Measurements from ENCODE around the gene MRPL57.

DNA sequence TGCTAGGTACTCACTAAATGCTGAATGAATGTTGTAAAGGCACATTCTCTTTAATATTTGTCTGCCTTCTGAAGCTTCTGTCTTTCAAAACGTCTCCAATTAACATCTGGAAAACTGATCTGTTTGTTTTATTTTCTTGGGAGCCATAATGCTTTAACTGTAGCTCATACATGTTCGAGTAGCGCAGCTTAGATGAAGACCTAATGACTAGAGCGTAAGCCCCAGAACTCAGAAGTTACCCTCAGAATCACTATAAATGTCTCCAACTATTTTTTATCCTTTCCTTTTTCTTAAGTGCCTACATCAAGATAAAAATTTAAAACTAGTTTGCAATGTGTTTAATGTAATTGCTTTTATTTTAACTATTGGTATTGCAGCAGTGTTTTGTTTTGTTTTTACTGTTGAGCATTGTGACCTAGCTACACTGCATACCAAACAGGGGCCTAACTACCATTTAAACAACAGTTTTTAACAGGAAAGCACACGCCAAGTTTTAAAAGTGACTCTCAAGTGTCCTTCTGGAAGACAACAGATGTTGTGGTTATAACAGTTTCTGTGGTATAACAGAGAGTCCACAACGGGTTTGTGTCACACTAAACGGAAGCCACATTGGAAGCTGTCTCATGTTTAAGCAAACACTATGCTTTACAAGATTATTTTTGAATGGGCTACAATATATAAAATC, 42.0 kb downstream of the MRPL57 start:
- no peak for TF ChIP-seq CTCF (IDR thresholded peaks at IDR 0.05)
- TF ChIP-seq POLR2AphosphoS5 (IDR thresholded peaks at IDR 0.05): no peak
- no peak for TF ChIP-seq POLR2A (IDR thresholded peaks at IDR 0.05; ENCODE audit: low read depth)
- TF ChIP-seq EP300 (IDR thresholded peaks at IDR 0.05): no peak

Data from esophagus muscularis mucosa (tissue), 4 donors.